Activated CD4-positive, alpha-beta T cell treated with anti-CD3 and anti-CD28 coated beads, Interleukin-2, amount 50 U/mL, for 48 hours (primary cell): ENCODE measurements around the gene VAPB.
"Not testable (repeated sequence)": the region's sequence is repeated elsewhere in the genome, so short reads cannot be mapped to it uniquely, and the experiment has no call there.

ENCODE experiments used
- DNase-seq, 2 experiments: peaks; one replicate each; pipeline ENCODE4 v3.0.0-alpha.2; 2020

VAPB gene

GRCh38 chr20:58407966-58408557 lies 19.0 kb downstream of the VAPB start:
- DNase-seq, result no peak

GRCh38 chr20:58408603-58409246 lies 19.7 kb downstream of the VAPB start:
- no peak for DNase-seq

GRCh38 chr20:58414216-58414615 lies 25.2 kb downstream of the VAPB start:
- DNase-seq, result not testable (repeated sequence)

- not testable (repeated sequence) for DNase-seq
Observed at GRCh38 chr20:58414786-58415185, 25.8 kb downstream of the VAPB start.

- no peak for DNase-seq
Observed at GRCh38 chr20:58416057-58416456, 27.0 kb downstream of the VAPB start.

GRCh38 chr20:58416835-58417234 lies 27.8 kb downstream of the VAPB start:
- DNase-seq, result no peak

- DNase-seq, result no peak
Observed at GRCh38 chr20:58417438-58417837, 28.4 kb downstream of the VAPB start.

- no peak for DNase-seq
Observed at GRCh38 chr20:58418949-58419748, 30.1 kb downstream of the VAPB start.

- DNase-seq, result no peak
Observed at GRCh38 chr20:58420798-58421496, 31.9 kb downstream of the VAPB start.

GRCh38 chr20:58421497-58421850 lies 32.4 kb downstream of the VAPB start:
- DNase-seq, result no peak

- DNase-seq, result no peak
Observed at GRCh38 chr20:58424218-58424969, 35.4 kb downstream of the VAPB start.

- DNase-seq, result not testable (repeated sequence)
Observed at GRCh38 chr20:58427571-58427970, 38.5 kb downstream of the VAPB start.

GRCh38 chr20:58428364-58428763 lies 39.3 kb downstream of the VAPB start:
- no peak for DNase-seq

- DNase-seq, result no peak
Observed at GRCh38 chr20:58429303-58429702, 40.3 kb downstream of the VAPB start.

- no peak for DNase-seq
Observed at GRCh38 chr20:58431134-58431533, 42.1 kb downstream of the VAPB start.

- DNase-seq, result no peak
Observed at GRCh38 chr20:58432186-58432954, 43.3 kb downstream of the VAPB start.

GRCh38 chr20:58433029-58433647 lies 44.1 kb downstream of the VAPB start:
- no peak for DNase-seq

GRCh38 chr20:58433759-58434158 lies 44.7 kb downstream of the VAPB start:
- DNase-seq, result no peak

GRCh38 chr20:58434326-58434725 lies 45.3 kb downstream of the VAPB start:
- no peak for DNase-seq

- no peak for DNase-seq
Observed at GRCh38 chr20:58435237-58435636, 46.2 kb downstream of the VAPB start.

GRCh38 chr20:58436868-58437645 lies 48.0 kb downstream of the VAPB start:
- no peak for DNase-seq
